ENCODE data around the gene B3GNT7.
"Not testable (repeated sequence)": the region's sequence is repeated elsewhere in the genome, so short reads cannot be mapped to it uniquely, and the experiment has no call there.

The B3GNT7 gene

DNA sequence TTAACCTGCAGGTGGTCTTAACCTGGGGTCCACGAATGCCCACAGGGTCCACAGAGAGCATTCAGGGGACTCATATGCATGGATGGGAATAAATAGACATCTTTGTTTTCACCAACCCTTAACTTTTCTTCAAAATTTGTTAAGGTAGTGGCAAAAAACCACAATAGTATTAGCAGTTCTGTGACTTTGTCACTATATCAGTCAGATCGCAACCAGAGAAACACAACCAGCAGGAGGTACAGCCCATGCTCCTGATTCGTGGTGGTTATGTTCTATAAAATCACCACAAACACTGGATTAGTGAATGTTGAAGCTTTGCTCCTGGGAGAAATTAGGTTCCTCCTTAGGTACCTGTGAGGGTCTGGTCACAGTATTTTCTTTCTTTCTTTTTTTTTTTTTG, 31.6 kb downstream of the B3GNT7 start:
- no CpG with 5 or more reads among the region's 3 CpGs for WGBS (ENCODE audit: extremely low coverage, insufficient coverage, low lambda C conversion rate)
- Histone ChIP-seq H3K23ac (ENCODE audit: low read length) (no peak overlapping the region), H3K18ac (ENCODE audit: low read length) (no peak overlapping the region), H3K56ac (ENCODE audit: low read length) (no peak overlapping the region), H3K79me2 (ENCODE audit: control insufficient read depth, insufficient read depth, low read length) (no peaks in the 10 kb centered on the region), H3K79me1 (ENCODE audit: low read length) (no peaks in the 10 kb centered on the region), H3K9ac (ENCODE audit: low read length) (no peak overlapping the region), H2AK5ac (ENCODE audit: low read length) (no peak overlapping the region), H2BK120ac (ENCODE audit: low read depth, low read length) (no peak overlapping the region), H4K8ac (ENCODE audit: low read depth, low read length) (no peak overlapping the region), H2BK15ac (replicated peaks; ENCODE audit: low read depth) (no peak overlapping the region), H3K27me3 (ENCODE audit: insufficient read depth, low read length, poor library complexity) (no peaks in the 10 kb centered on the region), H3K4me2 (ENCODE audit: low read length) (no peak overlapping the region), H3K27ac (ENCODE audit: low read depth, low read length) (no peak overlapping the region), H3K36me3 (ENCODE audit: control insufficient read depth, insufficient read depth, low read length) (no peaks in the 10 kb centered on the region), H3K4me3 (ENCODE audit: low read length) (no peak overlapping the region), H3K4me1 (ENCODE audit: control insufficient read depth, low read depth, low read length) (no peaks in the 10 kb centered on the region), H3K4ac (ENCODE audit: low read depth, low read length) (no peak overlapping the region), H4K5ac (ENCODE audit: low read length) (no peak overlapping the region), H2BK5ac (ENCODE audit: low read length) (no peak overlapping the region)
- no peak for DNase-seq

DNA sequence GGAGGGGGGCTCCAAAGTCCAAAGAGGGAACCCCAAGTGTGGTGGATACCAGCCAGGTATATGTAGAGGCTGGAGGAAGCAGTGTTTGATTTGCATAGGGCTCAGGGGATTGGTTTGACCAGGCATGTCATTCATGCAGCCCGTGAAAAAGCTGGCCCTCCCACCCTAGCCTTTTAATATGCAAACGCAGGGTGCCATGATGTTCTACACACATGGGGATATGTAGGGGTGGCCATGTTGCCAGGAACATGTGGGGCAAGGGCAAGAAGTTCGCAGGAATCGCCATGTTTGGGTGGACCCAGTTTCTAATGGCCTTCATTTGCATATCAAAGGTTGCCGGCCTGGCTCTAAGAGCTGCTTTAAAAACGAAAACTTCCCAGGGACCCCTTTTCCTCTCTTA, 33.6 kb downstream of the B3GNT7 start:
- Histone ChIP-seq H3K18ac (ENCODE audit: low read length) (no peak overlapping the region), H4K5ac (ENCODE audit: low read length) (no peak overlapping the region), H3K4me1 (ENCODE audit: control insufficient read depth, low read depth, low read length) (no peaks in the 10 kb centered on the region), H2AK5ac (ENCODE audit: low read length) (no peak overlapping the region), H2BK120ac (ENCODE audit: low read depth, low read length) (no peak overlapping the region), H3K79me2 (ENCODE audit: control insufficient read depth, insufficient read depth, low read length) (no peaks in the 10 kb centered on the region), H3K23ac (ENCODE audit: low read length) (no peak overlapping the region), H3K9ac (ENCODE audit: low read length) (no peak overlapping the region), H3K36me3 (ENCODE audit: control insufficient read depth, insufficient read depth, low read length) (no peaks in the 10 kb centered on the region), H3K27ac (ENCODE audit: low read depth, low read length) (no peak overlapping the region), H2BK5ac (ENCODE audit: low read length) (no peak overlapping the region), H3K4me3 (ENCODE audit: low read length) (no peak overlapping the region), H3K4me2 (ENCODE audit: low read length) (no peak overlapping the region), H3K4ac (ENCODE audit: low read depth, low read length) (no peak overlapping the region), H3K27me3 (ENCODE audit: insufficient read depth, low read length, poor library complexity) (no peaks in the 10 kb centered on the region), H2BK15ac (replicated peaks; ENCODE audit: low read depth) (no peak overlapping the region), H4K8ac (ENCODE audit: low read depth, low read length) (no peak overlapping the region), H3K79me1 (ENCODE audit: low read length) (no peaks in the 10 kb centered on the region), H3K56ac (ENCODE audit: low read length) (no peak overlapping the region)
- no CpG with 5 or more reads among the region's 6 CpGs for WGBS (ENCODE audit: extremely low coverage, insufficient coverage, low lambda C conversion rate)
- DNase-seq, result no peak

DNA sequence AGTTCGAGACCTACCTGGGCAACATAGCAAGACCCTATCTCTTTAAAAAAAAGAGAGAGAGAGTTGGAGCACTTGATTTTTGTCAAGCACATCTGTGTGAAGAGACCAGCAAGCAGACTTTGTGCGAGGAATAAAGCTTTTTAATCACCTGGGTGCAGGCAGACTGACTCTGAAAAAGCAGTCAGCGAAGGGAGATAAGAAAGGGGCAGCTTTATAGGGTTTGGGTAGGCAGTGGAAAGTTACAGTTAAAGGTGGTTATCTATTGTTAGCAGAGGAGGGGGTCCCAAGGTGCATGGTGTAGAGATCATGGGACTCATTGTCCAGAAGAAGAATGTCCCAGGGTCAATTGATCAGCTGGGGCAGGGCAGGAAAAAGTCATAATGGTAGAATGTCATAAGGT, 34.4 kb downstream of the B3GNT7 start:
- H3K4me1 ChIP-seq (ENCODE audit: control insufficient read depth, low read depth, low read length), result no peaks in the 10 kb centered on the region
- no peak overlapping the region for H3K4me3 ChIP-seq (ENCODE audit: low read length)
- no peak overlapping the region for H3K27ac ChIP-seq (ENCODE audit: low read depth, low read length)
- H2BK15ac ChIP-seq (replicated peaks; ENCODE audit: low read depth), result no peak overlapping the region
- WGBS (ENCODE audit: extremely low coverage, insufficient coverage, low lambda C conversion rate), result no CpG with 5 or more reads among the region's 3 CpGs
- no peak overlapping the region for H3K23ac ChIP-seq (ENCODE audit: low read length)
- no peaks in the 10 kb centered on the region for H3K79me2 ChIP-seq (ENCODE audit: control insufficient read depth, insufficient read depth, low read length)
- no peak overlapping the region for H3K4ac ChIP-seq (ENCODE audit: low read depth, low read length)
- no peak overlapping the region for H2BK120ac ChIP-seq (ENCODE audit: low read depth, low read length)
- no peaks in the 10 kb centered on the region for H3K27me3 ChIP-seq (ENCODE audit: insufficient read depth, low read length, poor library complexity)
- H3K4me2 ChIP-seq (ENCODE audit: low read length), result no peak overlapping the region
- H3K56ac ChIP-seq (ENCODE audit: low read length), result no peak overlapping the region
- no peak overlapping the region for H2BK5ac ChIP-seq (ENCODE audit: low read length)
- H4K5ac ChIP-seq (ENCODE audit: low read length), result no peak overlapping the region
- no peak overlapping the region for H3K18ac ChIP-seq (ENCODE audit: low read length)
- H3K79me1 ChIP-seq (ENCODE audit: low read length), result no peaks in the 10 kb centered on the region
- H3K36me3 ChIP-seq (ENCODE audit: control insufficient read depth, insufficient read depth, low read length), result no peaks in the 10 kb centered on the region
- H4K8ac ChIP-seq (ENCODE audit: low read depth, low read length), result no peak overlapping the region
- no peak overlapping the region for H2AK5ac ChIP-seq (ENCODE audit: low read length)
- H3K9ac ChIP-seq (ENCODE audit: low read length), result no peak overlapping the region
- no peak for DNase-seq

- H2BK120ac ChIP-seq (ENCODE audit: low read depth, low read length); H3K4ac ChIP-seq (ENCODE audit: low read depth, low read length); H3K79me2 ChIP-seq (ENCODE audit: control insufficient read depth, insufficient read depth, low read length); H4K8ac ChIP-seq (ENCODE audit: low read depth, low read length); H2BK15ac ChIP-seq (replicated peaks; ENCODE audit: low read depth); H3K27ac ChIP-seq (ENCODE audit: low read depth, low read length); H3K4me1 ChIP-seq (ENCODE audit: control insufficient read depth, low read depth, low read length); H4K5ac ChIP-seq (ENCODE audit: low read length); DNase-seq; H2AK5ac ChIP-seq (ENCODE audit: low read length); H3K79me1 ChIP-seq (ENCODE audit: low read length); H3K4me3 ChIP-seq (ENCODE audit: low read length); H3K23ac ChIP-seq (ENCODE audit: low read length); H3K9ac ChIP-seq (ENCODE audit: low read length); H3K36me3 ChIP-seq (ENCODE audit: control insufficient read depth, insufficient read depth, low read length); H3K27me3 ChIP-seq (ENCODE audit: insufficient read depth, low read length, poor library complexity); H2BK5ac ChIP-seq (ENCODE audit: low read length); H3K18ac ChIP-seq (ENCODE audit: low read length); H3K56ac ChIP-seq (ENCODE audit: low read length); H3K4me2 ChIP-seq (ENCODE audit: low read length): not testable (repeated sequence)
- no CpG with 5 or more reads among the region's 4 CpGs for WGBS (ENCODE audit: extremely low coverage, insufficient coverage, low lambda C conversion rate)
Observed at GRCh38 chr2:231430437-231430836, 34.9 kb downstream of the B3GNT7 start.

DNA sequence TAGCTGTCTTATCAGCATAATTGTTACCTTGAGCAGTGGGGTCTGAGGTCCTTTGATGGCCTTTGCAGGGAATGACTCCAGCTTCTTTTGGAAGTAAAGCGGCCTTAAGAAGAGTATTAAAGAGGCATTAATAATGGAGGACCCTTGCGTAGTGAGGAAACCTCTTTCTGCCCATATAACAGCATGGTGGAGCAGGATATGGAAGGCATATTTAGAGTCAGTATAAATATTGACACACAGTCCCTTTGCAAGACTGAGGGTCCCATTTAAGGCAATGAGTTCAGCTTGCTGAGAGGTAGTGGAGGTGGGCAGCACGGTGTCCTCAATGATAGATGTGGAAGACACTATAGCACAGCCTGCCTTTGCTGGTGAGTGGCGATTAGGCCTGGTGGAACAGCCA, 36.1 kb downstream of the B3GNT7 start:
- Histone ChIP-seq H3K4me2 (ENCODE audit: low read length) (no peak overlapping the region), H3K36me3 (ENCODE audit: control insufficient read depth, insufficient read depth, low read length) (no peaks in the 10 kb centered on the region), H2BK120ac (ENCODE audit: low read depth, low read length) (no peak overlapping the region), H3K4ac (ENCODE audit: low read depth, low read length) (no peak overlapping the region), H3K23ac (ENCODE audit: low read length) (no peak overlapping the region), H4K5ac (ENCODE audit: low read length) (no peak overlapping the region), H3K27me3 (ENCODE audit: insufficient read depth, low read length, poor library complexity) (no peaks in the 10 kb centered on the region), H3K79me1 (ENCODE audit: low read length) (no peaks in the 10 kb centered on the region), H3K79me2 (ENCODE audit: control insufficient read depth, insufficient read depth, low read length) (no peaks in the 10 kb centered on the region), H3K56ac (ENCODE audit: low read length) (no peak overlapping the region), H2BK15ac (replicated peaks; ENCODE audit: low read depth) (no peak overlapping the region), H4K8ac (ENCODE audit: low read depth, low read length) (no peak overlapping the region), H3K4me3 (ENCODE audit: low read length) (no peak overlapping the region), H3K27ac (ENCODE audit: low read depth, low read length) (no peak overlapping the region), H3K18ac (ENCODE audit: low read length) (no peak overlapping the region), H3K4me1 (ENCODE audit: control insufficient read depth, low read depth, low read length) (no peaks in the 10 kb centered on the region), H3K9ac (ENCODE audit: low read length) (no peak overlapping the region), H2BK5ac (ENCODE audit: low read length) (no peak overlapping the region), H2AK5ac (ENCODE audit: low read length) (no peak overlapping the region)
- no CpG with 5 or more reads among the region's 4 CpGs for WGBS (ENCODE audit: extremely low coverage, insufficient coverage, low lambda C conversion rate)
- DNase-seq, result no peak

- Histone ChIP-seq H3K4me2 (ENCODE audit: low read length) (no peak overlapping the region), H3K79me2 (ENCODE audit: control insufficient read depth, insufficient read depth, low read length) (no peaks in the 10 kb centered on the region), H3K4ac (ENCODE audit: low read depth, low read length) (no peak overlapping the region), H3K56ac (ENCODE audit: low read length) (no peak overlapping the region), H3K4me1 (ENCODE audit: control insufficient read depth, low read depth, low read length) (no peaks in the 10 kb centered on the region), H3K4me3 (ENCODE audit: low read length) (no peak overlapping the region), H3K36me3 (ENCODE audit: control insufficient read depth, insufficient read depth, low read length) (no peaks in the 10 kb centered on the region), H4K5ac (ENCODE audit: low read length) (no peak overlapping the region), H3K27ac (ENCODE audit: low read depth, low read length) (no peak overlapping the region), H2BK120ac (ENCODE audit: low read depth, low read length) (no peak overlapping the region), H2AK5ac (ENCODE audit: low read length) (no peak overlapping the region), H3K23ac (ENCODE audit: low read length) (no peak overlapping the region), H4K8ac (ENCODE audit: low read depth, low read length) (no peak overlapping the region), H2BK5ac (ENCODE audit: low read length) (no peak overlapping the region), H3K79me1 (ENCODE audit: low read length) (no peaks in the 10 kb centered on the region), H3K27me3 (ENCODE audit: insufficient read depth, low read length, poor library complexity) (no peaks in the 10 kb centered on the region), H3K9ac (ENCODE audit: low read length) (no peak overlapping the region), H3K18ac (ENCODE audit: low read length) (no peak overlapping the region), H2BK15ac (replicated peaks; ENCODE audit: low read depth) (no peak overlapping the region)
- DNase-seq, result no peak
- no CpG with 5 or more reads among the region's 8 CpGs for WGBS (ENCODE audit: extremely low coverage, insufficient coverage, low lambda C conversion rate)
Observed at GRCh38 chr2:231433990-231434389, 38.5 kb downstream of the B3GNT7 start.

Data from mesendoderm (in vitro differentiated cells).